AML-193 (cell line): ENCODE measurements around the gene CELF2.
"Not testable (repeated sequence)": the region's sequence is repeated elsewhere in the genome, so short reads cannot be mapped to it uniquely, and the experiment has no call there.

Experiments used
- DNase-seq, 2 experiments: peaks; one replicate each; lab custom pipeline; 2025; lab: John Stamatoyannopoulos, UW

CELF2 gene

DNA sequence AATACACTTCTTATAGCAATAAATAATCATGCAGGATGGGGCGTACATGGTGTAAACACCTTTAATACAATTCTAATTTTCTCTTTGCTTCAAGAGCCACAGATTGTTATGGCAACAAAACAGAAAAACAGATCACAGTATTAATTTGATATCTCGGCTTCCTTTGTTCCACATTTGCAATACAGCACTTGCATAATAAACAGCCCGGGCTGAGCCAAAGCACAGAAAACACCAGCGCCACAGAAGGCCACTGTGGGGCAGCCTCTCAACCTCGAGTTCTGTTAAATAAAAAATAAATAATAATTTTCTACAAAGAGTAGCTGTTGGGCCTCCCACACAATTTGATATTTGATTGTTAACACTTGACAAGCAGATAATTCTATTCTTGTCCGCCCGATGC, 337.9 kb downstream of the CELF2 start:
- DNase-seq: no peak

DNA sequence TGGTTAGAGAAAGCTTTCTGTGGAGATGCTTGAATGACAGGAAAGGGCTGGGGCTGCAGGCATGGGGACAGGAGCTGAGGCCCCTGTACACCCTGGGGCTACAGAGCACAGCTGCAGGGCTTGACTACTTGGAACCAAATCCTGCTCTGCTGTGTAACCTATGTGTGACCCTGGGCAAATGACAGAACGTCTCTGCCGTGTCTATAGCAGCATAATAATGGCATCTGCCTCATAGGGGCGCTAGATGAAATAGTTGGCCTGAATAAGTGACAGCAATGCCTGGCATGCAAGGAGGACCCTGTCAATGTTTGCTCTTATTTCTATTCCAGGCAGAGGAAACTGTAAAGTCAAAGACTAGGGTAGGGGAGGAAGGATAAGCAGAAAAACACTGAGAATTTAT, 339.8 kb downstream of the CELF2 start:
- DNase-seq: no peak

DNA sequence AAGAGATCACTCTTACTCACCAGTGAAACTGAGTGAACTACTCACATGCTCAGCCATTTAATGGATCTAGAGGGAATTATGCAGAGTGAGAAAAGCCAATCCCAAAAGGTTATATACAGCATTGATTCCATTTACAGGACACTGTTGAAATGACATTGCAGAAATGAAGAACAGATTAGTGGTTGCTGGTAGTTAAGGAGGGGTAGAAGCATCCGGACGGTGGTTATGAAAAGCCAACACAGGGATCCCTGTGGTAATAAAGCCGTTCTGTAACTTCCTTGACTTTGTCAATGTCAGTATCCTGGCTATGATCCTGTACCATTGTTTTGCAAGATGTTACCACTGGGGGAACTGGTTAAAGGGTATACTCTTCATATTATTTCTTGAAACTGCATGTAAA, 340.3 kb downstream of the CELF2 start:
- DNase-seq: peak; percentile 70 to 71

DNA sequence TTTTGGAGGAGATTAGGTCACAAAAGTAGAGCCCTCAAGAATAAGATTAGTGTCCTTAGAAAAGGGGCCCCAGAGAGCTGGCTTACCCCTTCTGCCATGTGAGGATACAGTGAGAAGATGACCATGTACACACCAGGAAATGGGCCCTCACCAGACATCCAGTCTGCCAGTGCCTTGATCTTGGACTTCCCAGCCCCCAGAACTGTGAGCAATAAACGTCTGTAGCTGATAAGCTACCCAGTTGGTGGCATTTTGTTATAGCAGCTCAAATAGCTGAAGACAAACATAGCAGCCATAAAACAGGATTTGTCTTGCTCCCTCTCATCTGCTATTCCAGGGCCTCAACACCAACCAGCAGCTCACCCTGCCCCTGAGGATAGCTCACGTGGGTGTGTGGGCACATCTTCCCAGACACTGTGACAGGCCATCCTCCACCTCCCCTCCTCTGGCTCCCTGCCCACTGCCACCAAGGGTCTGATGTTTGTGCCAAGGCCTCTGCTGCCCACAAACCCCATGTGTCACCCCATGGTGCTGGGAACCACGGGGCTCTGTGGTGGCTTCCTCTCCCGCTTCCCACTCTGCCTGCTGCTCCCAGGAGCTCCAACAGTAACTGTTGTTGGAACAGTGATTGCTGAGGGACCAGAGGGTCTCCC, 341.4 kb downstream of the CELF2 start:
- DNase-seq: no peak

DNA sequence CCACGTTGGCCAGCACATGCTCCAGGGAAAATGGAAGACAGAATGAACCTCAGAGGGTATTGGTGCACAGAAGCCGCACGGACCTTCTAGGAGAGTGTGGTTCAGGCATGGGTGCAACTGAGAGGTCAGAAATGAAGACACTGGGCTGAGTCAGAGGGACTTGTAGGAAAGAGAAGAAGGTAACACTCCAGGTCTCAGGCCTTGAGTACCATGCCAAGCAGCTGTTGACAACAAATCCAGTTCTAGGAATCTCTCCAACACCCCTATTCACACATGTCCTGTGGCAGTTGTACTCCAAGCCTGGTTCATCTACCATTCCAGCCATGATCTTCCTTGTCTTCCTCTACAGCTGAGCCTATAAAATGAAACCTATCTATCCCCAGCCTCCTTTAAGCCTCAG, 342.2 kb downstream of the CELF2 start:
- DNase-seq: no peak

DNA sequence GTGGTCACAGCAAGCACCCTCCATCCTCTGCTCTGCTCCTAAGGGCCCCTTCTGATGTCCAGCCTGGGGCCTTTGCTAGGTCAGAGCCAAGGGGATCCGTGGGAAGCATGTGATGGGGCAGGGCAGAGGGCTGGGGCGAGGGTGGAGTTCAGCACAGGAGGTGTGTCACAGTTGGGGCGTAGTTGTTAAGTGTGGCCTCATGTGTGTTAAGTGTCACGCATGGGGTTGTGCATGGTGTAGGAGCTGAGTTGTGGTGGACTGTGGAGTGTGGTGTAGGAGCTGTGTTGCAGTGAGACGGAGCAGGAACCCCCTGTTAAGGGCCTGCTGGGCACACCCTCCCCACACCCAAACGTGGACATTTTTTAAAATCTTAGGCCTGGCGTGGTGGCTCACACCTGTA, 345.8 kb downstream of the CELF2 start:
- DNase-seq: no peak

DNA sequence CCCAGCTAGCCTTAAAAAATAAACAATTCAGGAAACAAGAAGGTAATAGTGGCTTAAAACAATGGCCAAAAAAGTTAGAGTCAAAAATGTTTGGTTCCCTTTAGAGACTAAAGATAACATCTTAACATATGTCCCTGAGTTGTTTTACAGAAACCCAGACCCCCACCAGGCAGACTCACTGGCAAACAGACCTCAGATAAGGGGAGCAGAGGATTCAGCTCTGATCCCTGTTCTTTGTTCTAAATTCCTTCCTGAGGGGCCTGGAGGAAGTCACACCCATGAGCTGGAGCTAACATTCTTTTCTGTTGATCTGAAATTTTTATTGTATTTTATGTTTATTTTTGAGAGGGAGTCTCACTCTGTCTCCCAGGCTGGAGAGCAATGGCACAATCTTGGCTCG, 346.6 kb downstream of the CELF2 start:
- no peak for DNase-seq

DNA sequence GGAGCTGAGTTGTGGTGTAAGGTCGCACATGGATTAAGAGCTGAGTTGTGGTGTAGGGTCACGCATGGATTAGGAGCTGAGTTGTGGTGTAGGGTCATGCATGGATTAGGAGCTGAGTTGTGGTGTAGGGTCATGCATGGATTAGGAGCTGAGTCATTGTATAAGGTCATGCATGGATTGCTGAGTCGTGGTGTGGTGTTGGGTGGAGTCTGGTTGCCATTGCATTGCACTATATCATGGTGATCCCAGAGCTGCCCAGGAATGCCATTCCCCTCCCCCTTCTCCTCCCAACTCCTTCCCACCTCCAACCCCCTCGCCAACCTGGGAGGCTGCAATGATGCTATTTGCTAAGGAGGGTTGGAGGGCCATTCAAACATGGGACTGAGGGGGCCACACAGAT, 349.2 kb downstream of the CELF2 start:
- not testable (repeated sequence) for DNase-seq

DNA sequence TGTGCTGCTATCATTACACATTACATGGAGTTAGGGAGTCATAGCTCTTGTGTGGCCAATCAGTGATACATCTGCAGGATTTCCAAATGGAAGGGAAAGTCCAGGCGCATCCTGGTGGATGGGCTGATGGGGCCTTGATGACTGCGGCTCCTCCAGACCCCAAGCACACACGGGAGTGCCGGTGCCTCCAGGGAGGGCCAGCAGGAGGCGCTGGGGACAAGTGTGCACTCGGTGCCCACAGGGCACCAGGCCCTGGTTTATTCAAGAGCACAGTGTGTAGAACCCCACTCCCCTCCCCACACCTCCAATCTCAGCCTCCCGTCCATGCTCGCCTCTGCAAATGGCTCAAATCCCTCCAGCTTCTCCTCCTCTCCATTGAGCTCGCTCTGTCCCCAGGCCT, 349.8 kb downstream of the CELF2 start:
- no peak for DNase-seq

DNA sequence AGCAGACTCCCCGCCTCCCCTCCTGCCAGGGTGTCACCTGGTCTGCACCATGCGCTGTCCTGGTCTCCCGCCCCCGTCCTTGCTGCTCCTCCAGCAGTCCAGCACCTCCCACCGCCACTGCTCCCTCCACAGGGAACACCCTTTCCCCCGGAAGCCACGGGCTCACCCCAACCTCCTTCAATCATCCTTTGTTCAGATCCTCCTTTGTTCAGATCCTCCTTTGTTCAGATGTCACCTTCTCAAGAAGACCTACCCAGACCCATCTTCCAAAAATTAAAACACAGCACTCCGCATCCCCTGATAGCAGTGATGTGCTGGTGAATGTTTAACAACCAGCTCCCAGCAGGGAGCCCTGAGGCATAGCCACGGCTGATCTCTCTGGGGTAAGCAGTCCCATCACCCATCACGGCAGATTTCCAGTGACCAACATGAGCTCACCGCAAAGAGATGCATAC, 356.1 kb downstream of the CELF2 start:
- no peak for DNase-seq

DNA sequence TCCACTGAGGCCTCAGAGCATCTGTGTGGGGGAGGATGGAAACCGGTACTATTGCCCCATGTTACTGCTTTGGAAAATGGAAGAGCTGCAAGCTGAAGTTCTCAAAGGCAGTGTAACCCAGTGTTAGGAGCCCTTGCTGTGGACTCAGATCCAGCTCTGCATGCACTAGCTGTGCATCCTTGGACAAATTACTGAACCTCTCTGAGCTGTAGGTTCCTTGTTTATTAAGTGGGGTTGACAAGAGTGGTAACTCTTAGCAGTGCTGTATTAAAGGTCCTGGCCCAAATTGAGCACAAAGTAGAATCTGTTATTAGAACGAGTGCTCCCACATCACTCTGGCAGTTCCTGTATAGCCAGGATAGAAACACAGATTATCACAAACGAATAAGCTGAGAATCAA, 359.6 kb downstream of the CELF2 start:
- no peak for DNase-seq

DNA sequence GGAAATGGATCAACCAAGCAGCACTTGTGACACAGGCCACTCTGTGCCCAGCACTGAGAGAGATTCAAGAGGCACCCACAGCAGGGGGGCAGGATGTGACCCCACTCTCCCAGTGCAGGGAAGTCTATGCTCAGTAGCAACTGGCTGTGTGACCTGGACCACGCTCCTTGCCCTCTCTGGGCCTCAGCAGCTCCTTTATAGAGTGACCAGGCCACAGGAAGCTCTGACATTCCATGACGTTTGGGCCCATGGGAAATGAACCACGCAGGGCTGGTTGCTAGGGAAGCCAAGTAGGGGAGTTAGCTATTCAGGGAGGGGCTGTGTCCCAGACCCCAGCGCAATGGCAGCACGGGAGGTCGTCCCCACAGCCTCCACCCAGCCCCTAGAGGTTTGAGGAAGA, 361.2 kb downstream of the CELF2 start:
- no peak for DNase-seq

DNA sequence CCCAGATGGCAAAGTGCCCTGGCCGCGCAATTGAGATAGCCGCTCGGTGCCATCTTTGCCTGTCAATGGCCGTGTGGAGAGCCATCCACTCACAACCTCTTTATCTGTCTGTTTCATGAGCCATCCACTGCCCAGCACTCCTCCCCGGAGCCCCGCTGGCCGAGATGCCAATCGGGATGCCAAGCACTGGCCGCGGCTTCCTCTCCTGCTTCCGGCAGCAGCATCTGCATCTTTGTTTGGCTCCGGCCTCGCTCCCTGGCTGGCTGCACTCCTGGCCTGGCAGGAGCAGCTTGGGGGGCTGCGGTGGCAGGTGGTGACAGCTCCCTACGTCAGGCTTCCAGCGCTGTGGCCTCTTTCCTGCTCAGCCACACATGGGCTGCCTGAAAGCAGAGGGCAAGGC, 362.1 kb downstream of the CELF2 start:
- DNase-seq: no peak

DNA sequence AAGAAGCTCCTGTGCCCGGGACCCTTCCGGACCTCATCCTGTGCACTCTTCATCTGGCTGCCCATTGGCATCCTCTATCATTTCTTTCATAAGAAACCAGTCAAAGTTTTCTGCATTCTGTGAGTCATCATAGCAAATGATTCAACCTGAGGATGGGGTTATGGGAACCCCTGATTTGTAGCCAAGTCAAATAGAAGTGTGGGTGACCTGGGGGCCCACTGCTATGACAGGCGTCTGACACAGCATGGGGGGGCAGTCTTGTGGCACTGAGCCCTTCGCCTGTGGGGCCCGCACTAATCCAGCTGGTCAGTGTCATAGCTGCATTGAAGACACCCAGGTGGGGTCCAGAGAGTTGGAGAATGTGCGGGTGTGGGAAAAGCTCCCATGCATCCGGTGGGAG, 363.4 kb downstream of the CELF2 start:
- no peak for DNase-seq

DNA sequence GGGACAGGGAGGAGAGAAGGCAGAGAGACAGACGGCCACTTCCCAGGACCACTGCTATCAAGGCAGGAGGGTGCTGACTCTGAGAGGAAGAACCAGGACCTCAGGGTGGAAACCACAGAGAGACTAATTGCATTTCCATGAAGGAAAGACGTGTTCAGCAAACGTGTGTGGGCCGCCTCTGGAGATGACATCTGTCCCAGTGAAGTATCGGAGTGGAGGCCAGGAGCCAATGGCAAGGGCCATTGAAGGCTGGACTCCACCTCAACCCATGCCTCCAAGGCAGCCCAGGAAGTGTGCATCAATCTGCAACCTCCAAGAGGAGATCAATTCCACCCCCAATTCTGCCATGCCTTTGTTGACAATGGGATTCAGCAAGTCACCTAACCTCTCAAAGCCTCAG, 363.8 kb downstream of the CELF2 start:
- DNase-seq: no peak

DNA sequence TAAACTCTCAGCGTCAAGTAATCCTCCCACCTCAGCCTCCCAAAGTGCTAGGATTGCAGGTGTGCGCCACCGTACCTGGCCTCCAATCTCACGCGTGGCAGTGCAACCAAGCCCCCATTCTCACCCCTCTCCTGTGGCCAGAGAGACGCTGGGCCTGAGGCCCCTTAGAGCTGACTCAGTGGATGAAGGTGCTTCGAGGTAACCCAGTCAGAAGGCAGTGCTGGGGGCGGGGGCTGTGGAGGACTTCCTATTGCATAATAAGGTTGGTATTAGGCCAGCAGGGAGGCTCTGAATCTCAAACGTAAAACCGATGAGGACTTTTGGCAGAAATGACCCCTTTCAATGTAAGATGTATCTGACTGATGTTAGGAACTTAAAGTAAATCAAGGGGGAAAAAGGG, 364.5 kb downstream of the CELF2 start:
- DNase-seq: no peak

DNA sequence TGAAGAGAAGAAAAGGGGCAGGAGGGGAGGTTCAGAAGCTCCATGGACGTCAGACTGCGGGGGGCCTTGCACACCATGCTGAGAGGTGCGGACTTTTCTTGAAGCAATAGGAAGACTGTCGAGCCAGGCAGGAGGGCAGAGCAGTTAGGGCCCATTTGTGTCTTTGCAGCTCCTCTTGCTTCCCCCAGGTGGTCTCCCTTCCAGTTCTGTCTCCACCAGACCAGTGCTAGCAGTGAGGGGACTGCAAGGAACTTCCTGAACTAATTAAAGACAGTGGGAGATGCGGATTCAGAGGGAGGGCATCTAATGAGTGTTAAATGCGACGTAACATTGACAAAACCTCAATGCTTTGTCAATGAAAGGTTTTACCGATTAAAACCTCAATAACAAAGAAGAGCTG, 368.4 kb downstream of the CELF2 start:
- DNase-seq: no peak
